Upper lobe of left lung (tissue), 4 donors: ENCODE results near the gene CRACDL.

Experiments used
- EP300 ChIP-seq, 4 donors: sonication (generic); formaldehyde crosslinking; IDR thresholded peaks; one replicate each; pipeline ENCODE4 v1.5.1; 2017; ENCODE audit warnings: antibody characterized with exemption in 4 of 4, control low read depth in 2 of 4
- POLR2A ChIP-seq, 4 donors: fragments of 450-650 bp; IDR thresholded peaks; one replicate each; pipeline ENCODE4 v1.5.1; 2016 to 2017; ENCODE audit warnings: antibody characterized with exemption in 4 of 4, mild to moderate bottlenecking in 2 of 4
- POLR2AphosphoS5 ChIP-seq, 2 donors: sonication (generic); formaldehyde crosslinking; IDR thresholded peaks; one replicate each; pipeline ENCODE4 v1.5.1; 2017; ENCODE audit warnings: antibody characterized with exemption in 2 of 2
- TF ChIP-seq, protein P1 (sequence below), 6 experiments: fragments of 450-650 bp in 4 of 6; fragments of 200-600 bp in 2 of 6; sonication (generic) in 2 of 6; IDR thresholded peaks; one replicate each; pipeline ENCODE4 v1.5.1; 2016 to 2019; ENCODE audit warnings: antibody characterized with exemption in 6 of 6

DNA sequence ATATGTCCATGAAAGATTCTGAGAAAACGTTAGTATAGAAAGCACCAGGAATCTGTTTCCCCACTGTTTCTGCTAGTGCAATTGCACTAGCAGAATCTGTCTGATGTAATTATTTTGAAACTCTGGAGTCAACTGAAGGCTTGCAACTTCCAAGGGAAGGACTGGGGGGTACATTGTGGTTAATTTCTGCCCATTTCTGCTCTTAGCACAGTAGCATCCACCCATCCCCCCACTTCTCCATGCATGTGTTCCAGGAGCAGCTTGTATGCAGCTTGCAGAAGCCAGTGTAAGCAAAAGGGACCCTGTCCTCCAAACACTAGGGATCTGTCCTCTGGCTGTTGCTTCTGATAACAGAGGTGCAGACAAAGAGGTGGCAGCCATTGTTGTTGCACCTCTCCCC is 74.4 kb downstream of the CRACDL start:
- TF ChIP-seq POLR2A (IDR thresholded peaks at IDR 0.05) (no peak), EP300 (IDR thresholded peaks at IDR 0.05) (no peak), POLR2AphosphoS5 (IDR thresholded peaks at IDR 0.05) (no peak)
- TF ChIP-seq, protein P1, sequence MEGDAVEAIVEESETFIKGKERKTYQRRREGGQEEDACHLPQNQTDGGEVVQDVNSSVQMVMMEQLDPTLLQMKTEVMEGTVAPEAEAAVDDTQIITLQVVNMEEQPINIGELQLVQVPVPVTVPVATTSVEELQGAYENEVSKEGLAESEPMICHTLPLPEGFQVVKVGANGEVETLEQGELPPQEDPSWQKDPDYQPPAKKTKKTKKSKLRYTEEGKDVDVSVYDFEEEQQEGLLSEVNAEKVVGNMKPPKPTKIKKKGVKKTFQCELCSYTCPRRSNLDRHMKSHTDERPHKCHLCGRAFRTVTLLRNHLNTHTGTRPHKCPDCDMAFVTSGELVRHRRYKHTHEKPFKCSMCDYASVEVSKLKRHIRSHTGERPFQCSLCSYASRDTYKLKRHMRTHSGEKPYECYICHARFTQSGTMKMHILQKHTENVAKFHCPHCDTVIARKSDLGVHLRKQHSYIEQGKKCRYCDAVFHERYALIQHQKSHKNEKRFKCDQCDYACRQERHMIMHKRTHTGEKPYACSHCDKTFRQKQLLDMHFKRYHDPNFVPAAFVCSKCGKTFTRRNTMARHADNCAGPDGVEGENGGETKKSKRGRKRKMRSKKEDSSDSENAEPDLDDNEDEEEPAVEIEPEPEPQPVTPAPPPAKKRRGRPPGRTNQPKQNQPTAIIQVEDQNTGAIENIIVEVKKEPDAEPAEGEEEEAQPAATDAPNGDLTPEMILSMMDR (IDR thresholded peaks at IDR 0.05), result no peak
